ENCODE measurements around the gene DSPP. TPM values are rescaled to one million over a fixed set of nuclear protein-coding genes. Genes with fewer than 3 reads are reported as not detected.

Gene DSPP
- total RNA-seq, 1 experiment from 2014 or later: not detected

GRCh38 chr4:87559090-87559837 lies 49.1 kb upstream of the DSPP start (continued):
- no peak for TF ChIP-seq KAT7 (CRISPR knock-in tag; IDR thresholded peaks at IDR 0.05; ENCODE audit: borderline replicate concordance)

DNA sequence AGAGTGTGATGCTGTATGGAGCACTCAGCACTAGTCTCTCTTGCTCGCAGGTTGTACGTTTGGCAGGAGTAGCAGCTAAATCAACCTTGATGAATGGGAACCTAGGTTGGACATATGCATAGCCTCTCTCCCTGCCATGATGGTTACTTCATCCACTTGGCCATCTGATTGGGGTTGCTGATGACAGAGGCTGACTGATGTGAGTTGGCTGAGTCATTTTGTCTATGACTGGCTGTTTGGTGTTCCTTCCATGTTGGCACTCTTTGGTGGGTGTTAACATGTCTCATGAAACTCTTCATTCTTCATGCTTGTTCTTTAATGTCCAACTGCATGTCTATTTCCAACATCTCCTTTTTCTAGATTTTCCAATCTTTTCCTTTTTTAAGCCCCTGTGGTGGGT lies 47.5 kb upstream of the DSPP start:
- ATAC-seq: no peak
- Mint-ChIP-seq H3K36me3 (no peaks in the 10 kb centered on the region), H3K27me3 (ENCODE audit: low read depth) (no peaks in the 10 kb centered on the region), H3K27ac (no peak overlapping the region), H3K4me3 (no peak overlapping the region), H3K4me1 (peaks cover 7% of the 10 kb centered on the region), H3K9me3 (peaks cover 4% of the 10 kb centered on the region; the same call in 1 of the 2 replicates)
- CTCF ChIA-PET: interaction anchor here (1.0 to 2.0 kb wide), 2 partner anchors 17 to 277 kb away, joined by 3 to 6 read pairs; no protein-coding TSS in a partner anchor
- no peak for TF ChIP-seq ATF1 (CRISPR knock-in tag; IDR thresholded peaks at IDR 0.05)
- TF ChIP-seq TEAD1 (CRISPR knock-in tag; IDR thresholded peaks at IDR 0.05): no peak
- TF ChIP-seq CBFB (CRISPR knock-in tag; IDR thresholded peaks at IDR 0.05; ENCODE audit: low read depth): no peak
- TF ChIP-seq ZNF263 (CRISPR knock-in tag; IDR thresholded peaks at IDR 0.05; ENCODE audit: low read depth): no peak
- TF ChIP-seq NFYB (CRISPR knock-in tag; conservative IDR thresholded peaks at IDR 0.05; ENCODE audit: low read depth): no peak
- TF ChIP-seq ZBTB43 (CRISPR knock-in tag; IDR thresholded peaks at IDR 0.05): no peak
- no peak for TF ChIP-seq ZNF317 (CRISPR knock-in tag; IDR thresholded peaks at IDR 0.05; ENCODE audit: borderline replicate concordance, low read depth)
- TF ChIP-seq, protein P1, sequence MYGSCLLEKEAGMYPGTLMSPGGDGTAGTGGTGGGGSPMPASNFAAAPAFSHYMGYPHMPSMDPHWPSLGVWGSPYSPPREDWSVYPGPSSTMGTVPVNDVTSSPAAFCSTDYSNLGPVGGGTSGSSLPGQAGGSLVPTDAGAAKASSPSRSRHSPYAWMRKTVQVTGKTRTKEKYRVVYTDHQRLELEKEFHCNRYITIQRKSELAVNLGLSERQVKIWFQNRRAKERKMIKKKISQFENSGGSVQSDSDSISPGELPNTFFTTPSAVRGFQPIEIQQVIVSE (CRISPR knock-in tag; IDR thresholded peaks at IDR 0.05; ENCODE audit: borderline replicate concordance): no peak
- TF ChIP-seq, protein P2, sequence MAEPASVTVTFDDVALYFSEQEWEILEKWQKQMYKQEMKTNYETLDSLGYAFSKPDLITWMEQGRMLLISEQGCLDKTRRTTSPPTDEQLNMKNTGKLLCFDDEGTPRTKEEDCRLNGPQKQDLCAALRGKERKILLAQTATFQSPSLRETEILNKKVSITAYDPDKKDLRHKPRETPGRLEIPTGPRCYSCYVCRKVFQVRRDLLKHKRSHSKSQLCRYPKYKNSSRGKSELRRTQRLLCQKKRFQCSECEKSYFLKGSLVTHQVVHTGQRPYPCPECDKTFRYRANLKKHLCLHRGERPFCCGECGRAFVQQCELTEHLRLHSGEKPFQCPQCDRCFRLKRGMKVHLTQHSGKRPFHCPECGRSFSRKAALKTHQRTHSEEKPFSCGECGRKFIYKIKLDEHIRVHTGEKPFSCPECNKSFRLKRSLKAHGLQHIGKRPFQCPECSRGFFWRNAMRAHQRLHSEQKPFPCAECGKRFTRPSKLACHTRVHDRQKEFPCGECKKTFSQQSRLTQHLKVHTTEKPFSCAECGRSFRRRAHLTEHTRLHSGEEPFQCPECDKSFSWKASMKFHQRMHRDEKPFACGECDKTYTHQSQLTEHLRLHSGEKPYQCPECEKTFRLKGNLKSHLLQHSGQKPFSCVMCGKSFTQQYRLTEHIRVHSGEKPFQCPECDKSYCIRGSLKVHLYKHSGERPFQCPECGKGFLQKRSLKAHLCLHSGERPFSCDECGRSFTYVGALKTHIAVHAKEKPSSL (CRISPR knock-in tag; conservative IDR thresholded peaks at IDR 0.05): no peak
- no peak for TF ChIP-seq NR1H2 (CRISPR knock-in tag; IDR thresholded peaks at IDR 0.05)
- TF ChIP-seq ZBTB21 (CRISPR knock-in tag; IDR thresholded peaks at IDR 0.05; ENCODE audit: borderline replicate concordance): no peak
- TF ChIP-seq ETV6 (CRISPR knock-in tag; IDR thresholded peaks at IDR 0.05): no peak
- POLR2A ChIA-PET: no interaction called here
- DNase-seq (ENCODE audit: low spot score): no peak

- no peak for DNase-seq (ENCODE audit: low spot score)
- no peak for ATAC-seq
- Mint-ChIP-seq H3K27me3 (ENCODE audit: low read depth) (no peaks in the 10 kb centered on the region), H3K9me3 (peaks cover 10% of the 10 kb centered on the region), H3K4me1 (peaks cover 10% of the 10 kb centered on the region), H3K27ac (no peak overlapping the region), H3K4me3 (no peak overlapping the region), H3K36me3 (no peaks in the 10 kb centered on the region)
- TF ChIP-seq ZNF532 (CRISPR knock-in tag; IDR thresholded peaks at IDR 0.05; ENCODE audit: borderline replicate concordance) (no peak), GRHL2 (CRISPR knock-in tag; IDR thresholded peaks at IDR 0.05; ENCODE audit: insufficient replicate concordance, severe bottlenecking) (no peak), USF1 (CRISPR knock-in tag; IDR thresholded peaks at IDR 0.05) (no peak), ZNF263 (CRISPR knock-in tag; IDR thresholded peaks at IDR 0.05; ENCODE audit: low read depth) (no peak)
- ChIA-PET POLR2A (no interaction called here), CTCF (no interaction called here)
Observed at GRCh38 chr4:87565746-87566145, 42.6 kb upstream of the DSPP start.
